CD4-positive, alpha-beta T cell (primary cell): Measurements from ENCODE around the gene NGF. TPM values are rescaled to one million over a fixed set of nuclear protein-coding genes. Genes with fewer than 3 reads are reported as not detected.

Experiments
- ATAC-seq: fragments of 200-7000 bp; cut with Tn5 transposase; one replicate; pipeline ENCODE4 v1.10.0; 2022; ENCODE audit warnings: mild to moderate bottlenecking; ENCODE audit not compliant: poor library complexity
- CTCF ChIA-PET: fragments of 350-600 bp; sonication (Branson Sonifier 250); formaldehyde crosslinking; loops from one replicate; lab custom pipeline; 2021; ENCODE audit warnings: antibody characterized with exemption, inconsistent platforms; lab: Charles Lee
- POLR2A ChIA-PET: fragments of 350-600 bp; sonication (Branson Sonifier 250); formaldehyde crosslinking; loops from one replicate; lab custom pipeline; 2021; ENCODE audit warnings: antibody characterized with exemption, inconsistent platforms; lab: Charles Lee
- DNase-seq, 14 experiments: peaks; one replicate each; pipeline ENCODE4 v3.0.0-alpha.2; 2013 to 2020; ENCODE audit warnings: mixed read lengths in 2 of 14
- H3K27ac ChIP-seq, 2 donors: one replicate each; pipeline versions ENCODE4 v1.5.1 to v1.7.0; 2013; ENCODE audit warnings: low read length in 2 of 2, low read depth in 1 of 2, mild to moderate bottlenecking in 1 of 2
- H3K27me3 ChIP-seq, 2 experiments: 1 replicate in 1 of 2; 2 replicates in 1 of 2; pipeline versions ENCODE4 v1.6.1 to v1.7.0; 2013; ENCODE audit warnings: low read length in 2 of 2, control low read depth in 1 of 2, mild to moderate bottlenecking in 1 of 2, moderate library complexity in 1 of 2; ENCODE audit not compliant: insufficient read depth in 2 of 2, control insufficient read depth in 1 of 2
- H3K36me3 ChIP-seq: one replicate; pipeline ENCODE4 v1.6.1; 2013; ENCODE audit warnings: low read length, control low read depth; ENCODE audit not compliant: insufficient read depth
- H3K4me1 ChIP-seq: one replicate; pipeline ENCODE4 v1.6.1; 2013; ENCODE audit warnings: low read length, control low read depth; ENCODE audit not compliant: insufficient read depth
- H3K4me3 ChIP-seq: one replicate; pipeline ENCODE4 v1.5.1; 2013; ENCODE audit warnings: mild to moderate bottlenecking, low read length, moderate library complexity
- H3K9me3 ChIP-seq, 2 experiments: 1 replicate in 1 of 2; 2 replicates in 1 of 2; pipeline versions ENCODE4 v1.6.1 to v1.7.0; 2013; ENCODE audit warnings: low read length in 2 of 2, mild to moderate bottlenecking in 2 of 2, control low read depth in 1 of 2, moderate library complexity in 1 of 2; ENCODE audit not compliant: control insufficient read depth in 1 of 2, insufficient read depth in 1 of 2
- H3K27ac Mint-ChIP-seq: one replicate; pipeline ENCODE4 v1.8.0; 2020; ENCODE audit warnings: mixed read lengths
- H3K27me3 Mint-ChIP-seq: one replicate; pipeline ENCODE4 v1.8.0; 2021; ENCODE audit warnings: mixed read lengths
- H3K36me3 Mint-ChIP-seq: one replicate; pipeline ENCODE4 v1.8.0; 2021; ENCODE audit warnings: low read depth, mixed read lengths
- H3K4me1 Mint-ChIP-seq: one replicate; pipeline ENCODE4 v1.8.0; 2021; ENCODE audit warnings: low read depth, mixed read lengths
- H3K4me3 Mint-ChIP-seq: one replicate; pipeline ENCODE4 v1.8.0; 2020; ENCODE audit warnings: mild to moderate bottlenecking, mixed read lengths
- H3K9me3 Mint-ChIP-seq: one replicate; pipeline ENCODE4 v1.8.0; 2020; ENCODE audit warnings: mixed read lengths
- intact Hi-C, 2 experiments: fragments of 100-400 bp; cut with DNase I in 1 of 2; cut with micrococcal nuclease in 1 of 2; formaldehyde crosslinking; loops; one replicate each; pipeline versions ENCODE4 v1.15.1 to v1.9.0; 2023 to 2025; cut with DNase I, micrococcal nuclease
- total RNA-seq, 174 experiments: library from RNA in 2 of 174; stranded (reverse) in 2 of 174; gene quantifications; one replicate each; pipeline ENCODE4 v1.2.3 and lab custom pipeline; 2021 to 2026
- TF ChIP-seq, protein P1 (sequence below): fragments of 200-600 bp; IDR thresholded peaks from one replicate; pipeline ENCODE4 v1.8.0; 2022; ENCODE audit warnings: antibody characterized with exemption, mild to moderate bottlenecking

Gene NGF
- total RNA-seq, 2 experiments from 2014 or later = not detected

GRCh38 chr1:115308969-115309368 is 29.1 kb downstream of the NGF start:
- ATAC-seq (no peak), DNase-seq (no peak)
- H3K27ac ChIP-seq = no peak overlapping the region
- H3K9me3 ChIP-seq = peaks cover 0 to 5% of the 10 kb centered on the region in 2 experiments
- Mint-ChIP-seq H3K4me3 (no peak overlapping the region), H3K36me3 (no peaks in the 10 kb centered on the region), H3K27ac (no peak overlapping the region), H3K9me3 (no peaks in the 10 kb centered on the region), H3K27me3 (peaks cover 17% of the 10 kb centered on the region), H3K4me1 (no peaks in the 10 kb centered on the region)
- no peaks in the 10 kb centered on the region for H3K36me3 ChIP-seq
- ChIA-PET POLR2A (no interaction called here), CTCF (no interaction called here)
- no peak overlapping the region for H3K4me3 ChIP-seq
- H3K27me3 ChIP-seq = no peaks in the 10 kb centered on the region
- TF ChIP-seq, protein P1, sequence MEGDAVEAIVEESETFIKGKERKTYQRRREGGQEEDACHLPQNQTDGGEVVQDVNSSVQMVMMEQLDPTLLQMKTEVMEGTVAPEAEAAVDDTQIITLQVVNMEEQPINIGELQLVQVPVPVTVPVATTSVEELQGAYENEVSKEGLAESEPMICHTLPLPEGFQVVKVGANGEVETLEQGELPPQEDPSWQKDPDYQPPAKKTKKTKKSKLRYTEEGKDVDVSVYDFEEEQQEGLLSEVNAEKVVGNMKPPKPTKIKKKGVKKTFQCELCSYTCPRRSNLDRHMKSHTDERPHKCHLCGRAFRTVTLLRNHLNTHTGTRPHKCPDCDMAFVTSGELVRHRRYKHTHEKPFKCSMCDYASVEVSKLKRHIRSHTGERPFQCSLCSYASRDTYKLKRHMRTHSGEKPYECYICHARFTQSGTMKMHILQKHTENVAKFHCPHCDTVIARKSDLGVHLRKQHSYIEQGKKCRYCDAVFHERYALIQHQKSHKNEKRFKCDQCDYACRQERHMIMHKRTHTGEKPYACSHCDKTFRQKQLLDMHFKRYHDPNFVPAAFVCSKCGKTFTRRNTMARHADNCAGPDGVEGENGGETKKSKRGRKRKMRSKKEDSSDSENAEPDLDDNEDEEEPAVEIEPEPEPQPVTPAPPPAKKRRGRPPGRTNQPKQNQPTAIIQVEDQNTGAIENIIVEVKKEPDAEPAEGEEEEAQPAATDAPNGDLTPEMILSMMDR = no peak
- intact Hi-C loops = no loop called here
- H3K4me1 ChIP-seq = no peaks in the 10 kb centered on the region

GRCh38 chr1:115307661-115308060 is 30.4 kb downstream of the NGF start:
- Histone ChIP-seq H3K27ac (no peak overlapping the region), H3K27me3 (no peaks in the 10 kb centered on the region), H3K4me1 (no peaks in the 10 kb centered on the region), H3K4me3 (no peak overlapping the region), H3K9me3 (peaks cover 0 to 5% of the 10 kb centered on the region in 2 experiments), H3K36me3 (no peaks in the 10 kb centered on the region)
- TF ChIP-seq, protein P1 = no peak
- Mint-ChIP-seq H3K4me1 (no peaks in the 10 kb centered on the region), H3K27me3 (peaks cover 17% of the 10 kb centered on the region), H3K36me3 (no peaks in the 10 kb centered on the region), H3K4me3 (no peak overlapping the region), H3K27ac (no peak overlapping the region), H3K9me3 (no peaks in the 10 kb centered on the region)
- CTCF ChIA-PET = no interaction called here
- ATAC-seq (no peak), DNase-seq (no peak)
- intact Hi-C loops = no loop called here
- POLR2A ChIA-PET = no interaction called here

DNA sequence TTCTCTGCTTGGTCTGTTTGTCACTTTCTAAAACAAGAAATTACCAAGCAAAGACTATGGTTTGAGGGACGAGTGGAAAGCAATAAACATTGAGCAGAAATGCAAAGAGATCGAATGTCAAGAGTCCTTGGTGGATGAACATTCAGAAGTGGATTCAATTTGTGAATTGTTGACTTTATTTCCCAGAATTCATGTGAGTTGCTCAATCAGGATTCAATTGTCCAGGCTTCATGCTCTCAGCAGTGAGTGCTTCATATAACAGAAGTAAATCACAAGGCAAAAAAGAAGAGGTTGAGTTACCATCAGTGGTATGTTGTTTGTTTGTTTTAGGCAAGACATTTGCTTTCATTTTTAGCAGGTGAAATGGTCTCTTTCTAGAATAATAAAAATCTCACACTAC is 31.9 kb downstream of the NGF start:
- Histone ChIP-seq H3K9me3 (peaks cover 0 to 5% of the 10 kb centered on the region in 2 experiments), H3K36me3 (no peaks in the 10 kb centered on the region), H3K4me1 (no peaks in the 10 kb centered on the region), H3K4me3 (no peak overlapping the region), H3K27me3 (no peaks in the 10 kb centered on the region), H3K27ac (no peak overlapping the region)
- ATAC-seq (no peak), DNase-seq (no peak)
- Mint-ChIP-seq H3K27ac (no peak overlapping the region), H3K27me3 (peaks cover 17% of the 10 kb centered on the region), H3K4me1 (no peaks in the 10 kb centered on the region), H3K9me3 (no peaks in the 10 kb centered on the region), H3K4me3 (no peak overlapping the region), H3K36me3 (no peaks in the 10 kb centered on the region)
- intact Hi-C loops = no loop called here
- ChIA-PET CTCF (interaction anchor here (0.6 kb wide), 1 partner anchor 27 kb away, joined by 3 read pairs; no protein-coding TSS in a partner anchor), POLR2A (no interaction called here)
- TF ChIP-seq, protein P1 = no peak
